Measurements from ENCODE around the gene VIM.

The VIM gene

GRCh38 chr10:17228091-17229015 is at the start of gene VIM:
VIM (plus strand) TSS chr10:17228241; CDS start chr10:17229423, 1,182 bp downstream.
- DNase-seq (ENCODE audit: low read depth in 2 of 2), result peak; percentile 79 to 86

GRCh38 chr10:17179002-17179401 is 49.0 kb upstream of the VIM start:
- DNase-seq (ENCODE audit: low read depth in 2 of 2), result no peak

- no peak for DNase-seq (ENCODE audit: low read depth in 2 of 2)
Measured at GRCh38 chr10:17181110-17181509, 46.9 kb upstream of the VIM start.

GRCh38 chr10:17181751-17182150 is 46.3 kb upstream of the VIM start:
- DNase-seq (ENCODE audit: low read depth in 2 of 2), result no peak

- no peak for DNase-seq (ENCODE audit: low read depth in 2 of 2)
Measured at GRCh38 chr10:17183110-17183509, 44.9 kb upstream of the VIM start.

- DNase-seq (ENCODE audit: low read depth in 2 of 2), result no peak
Measured at GRCh38 chr10:17185873-17186272, 42.2 kb upstream of the VIM start.

GRCh38 chr10:17188644-17189172 is 39.3 kb upstream of the VIM start:
- no peak for DNase-seq (ENCODE audit: low read depth in 2 of 2)

GRCh38 chr10:17190602-17191001 is 37.4 kb upstream of the VIM start:
- DNase-seq (ENCODE audit: low read depth in 2 of 2), result no peak

GRCh38 chr10:17195083-17195482 is 33.0 kb upstream of the VIM start:
- no peak for DNase-seq (ENCODE audit: low read depth in 2 of 2)

- no peak for DNase-seq (ENCODE audit: low read depth in 2 of 2)
Measured at GRCh38 chr10:17196045-17196444, 32.0 kb upstream of the VIM start.

- DNase-seq (ENCODE audit: low read depth in 2 of 2), result no peak
Measured at GRCh38 chr10:17196573-17196972, 31.5 kb upstream of the VIM start.

- DNase-seq (ENCODE audit: low read depth in 2 of 2), result no peak
Measured at GRCh38 chr10:17199351-17199804, 28.7 kb upstream of the VIM start.

GRCh38 chr10:17200001-17200911 is 27.8 kb upstream of the VIM start:
- DNase-seq (ENCODE audit: low read depth in 2 of 2), result no peak

- DNase-seq (ENCODE audit: low read depth in 2 of 2), result peak; percentile 61 to 68
Measured at GRCh38 chr10:17200912-17201793, 26.9 kb upstream of the VIM start, which contains the start of gene TRDMT1. TRDMT1 (minus strand) TSS chr10:17201672; CDS start chr10:17201634, 38 bp downstream.

GRCh38 chr10:17201794-17202116 is 26.3 kb upstream of the VIM start:
- no peak for DNase-seq (ENCODE audit: low read depth in 2 of 2)

GRCh38 chr10:17202506-17202905 is 25.5 kb upstream of the VIM start:
- DNase-seq (ENCODE audit: low read depth in 2 of 2), result no peak

GRCh38 chr10:17202999-17203398 is 25.0 kb upstream of the VIM start:
- no peak for DNase-seq (ENCODE audit: low read depth in 2 of 2)

- DNase-seq (ENCODE audit: low read depth in 2 of 2), result no peak
Measured at GRCh38 chr10:17203416-17203815, 24.6 kb upstream of the VIM start.

GRCh38 chr10:17206210-17206709 is 21.8 kb upstream of the VIM start:
- DNase-seq (ENCODE audit: low read depth in 2 of 2), result no peak

- no peak for DNase-seq (ENCODE audit: low read depth in 2 of 2)
Measured at GRCh38 chr10:17208476-17208875, 19.6 kb upstream of the VIM start.

- no peak for DNase-seq (ENCODE audit: low read depth in 2 of 2)
Measured at GRCh38 chr10:17209302-17209701, 18.7 kb upstream of the VIM start.

Measured in stimulated activated CD8-positive, alpha-beta memory T cell treated with anti-CD3 and anti-CD28 coated beads, Interleukin-15, amount 100 ng/mL, for 4 hours (primary cell).